ENCODE results near the gene AKNA. TPM values are rescaled to one million over a fixed set of nuclear protein-coding genes. Genes with fewer than 3 reads are reported as not detected.

Gene AKNA
- polyA plus RNA-seq, 1 of the 3 experiments (the other 2 are of a cell fraction) = 0.84 TPM

DNA sequence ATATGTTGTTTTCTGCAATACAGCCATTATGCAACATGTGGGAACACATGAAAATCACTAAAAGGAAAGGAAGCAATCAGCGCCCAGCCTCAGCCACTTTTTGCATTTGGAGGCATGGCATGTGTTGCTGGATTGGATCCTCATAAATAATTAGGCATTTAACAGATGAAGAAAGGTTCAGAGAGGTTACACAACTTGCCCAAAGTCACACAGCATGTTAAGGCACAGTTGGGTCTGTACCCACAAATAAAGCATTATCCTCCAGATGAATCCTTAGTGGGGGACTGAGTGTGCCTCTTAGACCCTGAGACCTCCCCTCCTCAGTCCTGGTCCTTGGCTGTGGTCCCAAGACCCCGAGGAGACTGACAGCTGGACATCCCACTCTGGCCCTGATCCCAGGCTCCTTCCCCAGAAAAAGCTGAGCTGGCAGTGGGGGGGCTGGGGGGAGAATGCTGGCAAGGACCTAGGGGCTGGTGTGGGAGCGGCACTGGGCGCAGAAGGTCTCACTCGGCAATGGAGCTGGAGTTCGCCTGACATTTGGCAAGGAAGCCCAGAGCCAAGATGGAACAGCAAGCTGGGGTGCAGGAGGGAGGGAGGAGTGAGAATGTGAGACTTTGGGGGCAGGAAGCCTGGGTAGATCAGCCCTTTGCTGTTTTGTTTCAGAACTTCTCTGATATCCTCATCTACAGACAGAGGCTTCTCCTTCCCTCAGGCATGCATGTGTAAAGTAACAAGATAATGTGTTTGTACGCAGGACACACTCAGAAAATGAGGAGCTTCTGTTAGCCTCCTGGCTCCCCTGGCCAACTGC lies 6.9 kb upstream of the AKNA start:
- Histone ChIP-seq H3K9ac (no peak overlapping the region), H2AFZ (ENCODE audit: low read depth) (no peak overlapping the region), H3K79me2 (ENCODE audit: insufficient read depth) (no peaks in the 10 kb centered on the region), H3K4me1 (ENCODE audit: control insufficient read depth in 1 of 2, insufficient read depth in 2 of 2, low read depth in 1 of 2, low read length in 1 of 2) (peaks cover 0 to 27% of the 10 kb centered on the region in 2 experiments; a peak in 1 of 4 replicates), H3K36me3 (replicated peaks in 1 of 2; ENCODE audit: control insufficient read depth in 1 of 2, insufficient read depth in 2 of 2, low read length in 1 of 2) (no peaks in the 10 kb centered on the region), H4K20me1 (ENCODE audit: insufficient read depth) (no peaks in the 10 kb centered on the region), H3K9me2 (no peaks in the 10 kb centered on the region), H3K27ac (ENCODE audit: low read depth in 2 of 2, low read length in 1 of 2) (peak overlapping the region in 1 of 2 experiments; percentile 44; a peak in 2 of 4 replicates), H3K4me3 (ENCODE audit: low read depth in 2 of 2, low read length in 1 of 2) (no peak overlapping the region), H3K4me2 (no peak overlapping the region), H3K9me3 (no peaks in the 10 kb centered on the region), H3F3A (replicated peaks; ENCODE audit: insufficient read depth) (peaks cover 12% of the 10 kb centered on the region), H3K27me3 (ENCODE audit: insufficient read depth) (no peaks in the 10 kb centered on the region)
- CTCF ChIA-PET = interaction anchor here (0.8 to 3.6 kb wide), 4 partner anchors 10 to 657 kb away, joined by 3 to 22 read pairs (median 9); no protein-coding TSS in a partner anchor
- 74% methylated on average over 7 of the region's 7 CpGs for WGBS (ENCODE audit: low lambda C conversion rate)
- TF ChIP-seq, protein P1, sequence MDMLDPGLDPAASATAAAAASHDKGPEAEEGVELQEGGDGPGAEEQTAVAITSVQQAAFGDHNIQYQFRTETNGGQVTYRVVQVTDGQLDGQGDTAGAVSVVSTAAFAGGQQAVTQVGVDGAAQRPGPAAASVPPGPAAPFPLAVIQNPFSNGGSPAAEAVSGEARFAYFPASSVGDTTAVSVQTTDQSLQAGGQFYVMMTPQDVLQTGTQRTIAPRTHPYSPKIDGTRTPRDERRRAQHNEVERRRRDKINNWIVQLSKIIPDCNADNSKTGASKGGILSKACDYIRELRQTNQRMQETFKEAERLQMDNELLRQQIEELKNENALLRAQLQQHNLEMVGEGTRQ (IDR thresholded peaks at IDR 0.05; ENCODE audit: borderline replicate concordance, low read depth, low read length) = no peak
- TF ChIP-seq CHD2 (IDR thresholded peaks at IDR 0.05; ENCODE audit: low read length, partially characterized antibody) = peak; percentile 18
- POLR2A ChIA-PET = no interaction called here
- DNase-seq = peak; percentile 57

DNA sequence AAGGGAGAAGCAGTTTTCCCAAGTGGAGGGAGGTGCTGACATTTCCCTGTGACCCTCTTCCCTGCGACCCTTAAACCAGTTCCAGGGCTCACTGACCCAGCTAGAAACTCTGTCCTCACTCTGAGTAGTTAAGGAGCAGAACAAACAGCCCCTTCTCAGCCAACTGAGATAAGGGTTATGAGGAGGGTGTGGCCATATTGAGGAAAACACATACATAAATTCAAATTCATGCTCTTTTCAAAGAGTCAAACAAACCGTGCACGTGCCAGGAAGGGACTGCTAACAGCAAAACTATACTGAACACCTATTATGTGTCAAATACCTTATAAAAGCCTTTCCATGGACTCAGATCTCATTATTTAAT lies 4.9 kb upstream of the AKNA start:
- DNase-seq = no peak
- peaks cover 12% of the 10 kb centered on the region for H3F3A ChIP-seq (replicated peaks; ENCODE audit: insufficient read depth)
- no peak overlapping the region for H3K9ac ChIP-seq
- no peak overlapping the region for H3K4me3 ChIP-seq (ENCODE audit: low read depth in 2 of 2, low read length in 1 of 2)
- POLR2A ChIA-PET = no interaction called here
- H3K4me2 ChIP-seq = no peak overlapping the region
- no peaks in the 10 kb centered on the region for H3K9me3 ChIP-seq
- H4K20me1 ChIP-seq (ENCODE audit: insufficient read depth) = no peaks in the 10 kb centered on the region
- H3K9me2 ChIP-seq = no peaks in the 10 kb centered on the region
- H3K36me3 ChIP-seq (replicated peaks in 1 of 2; ENCODE audit: control insufficient read depth in 1 of 2, insufficient read depth in 2 of 2, low read length in 1 of 2) = no peaks in the 10 kb centered on the region
- CTCF ChIA-PET = interaction anchor here (1.2 to 2.8 kb wide), 2 partner anchors 13 to 102 kb away, joined by 4 to 14 read pairs; no protein-coding TSS in a partner anchor
- TF ChIP-seq, protein P2, sequence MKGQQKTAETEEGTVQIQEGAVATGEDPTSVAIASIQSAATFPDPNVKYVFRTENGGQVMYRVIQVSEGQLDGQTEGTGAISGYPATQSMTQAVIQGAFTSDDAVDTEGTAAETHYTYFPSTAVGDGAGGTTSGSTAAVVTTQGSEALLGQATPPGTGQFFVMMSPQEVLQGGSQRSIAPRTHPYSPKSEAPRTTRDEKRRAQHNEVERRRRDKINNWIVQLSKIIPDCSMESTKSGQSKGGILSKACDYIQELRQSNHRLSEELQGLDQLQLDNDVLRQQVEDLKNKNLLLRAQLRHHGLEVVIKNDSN (IDR thresholded peaks at IDR 0.05; ENCODE audit: borderline replicate concordance, low read depth) = no peak
- no peak for TF ChIP-seq RFX5 (IDR thresholded peaks at IDR 0.05; ENCODE audit: low read length)
- no peak for TF ChIP-seq JUND (IDR thresholded peaks at IDR 0.05)
- TF ChIP-seq EP300 (IDR thresholded peaks at IDR 0.05; ENCODE audit: borderline replicate concordance in 1 of 2, low read depth in 1 of 2, low read length in 1 of 2) = no peak
- no peak for TF ChIP-seq RXRA (IDR thresholded peaks at IDR 0.05; ENCODE audit: borderline replicate concordance, low read depth)
- TF ChIP-seq, protein P1 (IDR thresholded peaks at IDR 0.05; ENCODE audit: borderline replicate concordance, low read depth, low read length) = no peak
- TF ChIP-seq POLR2AphosphoS5 (IDR thresholded peaks at IDR 0.05; ENCODE audit: low read depth, low read length) = no peak
- no peak for TF ChIP-seq MXI1 (IDR thresholded peaks at IDR 0.05; ENCODE audit: low read depth, low read length)
- TF ChIP-seq CHD2 (IDR thresholded peaks at IDR 0.05; ENCODE audit: low read length, partially characterized antibody) = no peak
- TF ChIP-seq GATA2 (CRISPR knock-in tag; IDR thresholded peaks at IDR 0.05) = no peak
- TF ChIP-seq RCOR1 (IDR thresholded peaks at IDR 0.05; ENCODE audit: low read length) = no peak
- no peak for TF ChIP-seq TEAD4 (IDR thresholded peaks at IDR 0.05; ENCODE audit: borderline replicate concordance, insufficient read depth)
- TF ChIP-seq NRF1 (IDR thresholded peaks at IDR 0.05; ENCODE audit: low read depth, low read length) = no peak
- TF ChIP-seq FOXJ3 (CRISPR knock-in tag; IDR thresholded peaks at IDR 0.05) = no peak
- no peak for TF ChIP-seq SMC3 (IDR thresholded peaks at IDR 0.05; ENCODE audit: low read depth, low read length)
- no peak for TF ChIP-seq MAX (IDR thresholded peaks at IDR 0.05; ENCODE audit: low read depth)
- TF ChIP-seq SIN3A (IDR thresholded peaks at IDR 0.05; ENCODE audit: borderline replicate concordance, low read depth, low read length) = no peak
- 96% methylated on average over 3 of the region's 3 CpGs for WGBS (ENCODE audit: low lambda C conversion rate)
- no peaks in the 10 kb centered on the region for H3K79me2 ChIP-seq (ENCODE audit: insufficient read depth)
- no peak overlapping the region for H2AFZ ChIP-seq (ENCODE audit: low read depth)
- H3K4me1 ChIP-seq (ENCODE audit: control insufficient read depth in 1 of 2, insufficient read depth in 2 of 2, low read depth in 1 of 2, low read length in 1 of 2) = peaks cover 0 to 31% of the 10 kb centered on the region in 2 experiments; a peak in 1 of 4 replicates
- H3K27ac ChIP-seq (ENCODE audit: low read depth in 2 of 2, low read length in 1 of 2) = no peak overlapping the region
- no peaks in the 10 kb centered on the region for H3K27me3 ChIP-seq (ENCODE audit: insufficient read depth)
